ENCODE data around the gene MYB. TPM values are rescaled to one million over a fixed set of nuclear protein-coding genes. Genes with fewer than 3 reads are reported as not detected.

The MYB gene
- total RNA-seq, 1 experiment from 2014 or later: 3.7 TPM

DNA sequence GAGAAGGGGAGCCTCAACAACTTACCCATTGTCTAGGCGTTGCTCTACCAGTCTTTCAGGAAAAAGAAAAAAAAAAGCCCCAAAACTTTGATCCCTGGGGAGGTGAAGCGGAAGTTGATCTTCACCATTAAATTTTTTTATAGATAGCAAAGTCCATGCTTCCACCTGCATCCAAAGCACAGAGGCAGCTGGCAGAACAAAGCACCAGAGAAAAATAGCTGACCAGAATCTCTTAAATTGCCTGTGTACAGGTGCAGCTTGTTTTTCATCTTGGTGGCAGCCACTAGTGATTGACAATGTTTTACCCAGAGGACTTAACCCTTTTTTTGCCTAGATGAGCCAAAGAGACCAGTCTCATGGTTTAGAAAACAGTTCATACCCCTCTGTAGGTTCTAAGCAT, 86.0 kb downstream of the MYB start:
- Histone ChIP-seq H3K9ac (ENCODE audit: low read length) (no peak overlapping the region), H2AFZ (ENCODE audit: low read depth, low read length, poor library complexity, severe bottlenecking) (no peak overlapping the region), H3K27me3 (ENCODE audit: insufficient read depth, low read length) (no peaks in the 10 kb centered on the region), H3K4me2 (ENCODE audit: low read length) (no peak overlapping the region), H3K79me2 (ENCODE audit: insufficient read depth, low read length) (no peaks in the 10 kb centered on the region), H3K27ac (ENCODE audit: low read depth, low read length) (no peak overlapping the region), H4K20me1 (ENCODE audit: insufficient read depth) (no peaks in the 10 kb centered on the region), H3K4me3 (replicated peaks in 1 of 2; ENCODE audit: low read depth in 1 of 2, low read length in 2 of 2) (no peak overlapping the region), H3K9me2 (ENCODE audit: insufficient read depth) (no peaks in the 10 kb centered on the region), H3K36me3 (ENCODE audit: control insufficient read depth in 1 of 2, insufficient read depth in 2 of 2, low read length in 2 of 2) (no peaks in the 10 kb centered on the region), H3K9me3 (ENCODE audit: control insufficient read depth in 1 of 2, insufficient read depth in 1 of 2, low read depth in 1 of 2, low read length in 2 of 2) (no peaks in the 10 kb centered on the region), H3K4me1 (ENCODE audit: control insufficient read depth in 1 of 2, insufficient read depth in 2 of 2, low read length in 2 of 2) (no peaks in the 10 kb centered on the region)
- RAD21 ChIA-PET (ENCODE audit: low non-redundant PET in 1 of 2, low total read pairs in 2 of 2, uncharacterized antibody in 2 of 2, unreplicated experiment in 2 of 2): no interaction called here
- DNase-seq (ENCODE audit: low read depth, low spot score) (no peak), ATAC-seq (no peak)
- BruUV-seq (replicated peaks): no TSS peak
- TF ChIP-seq, protein P1, sequence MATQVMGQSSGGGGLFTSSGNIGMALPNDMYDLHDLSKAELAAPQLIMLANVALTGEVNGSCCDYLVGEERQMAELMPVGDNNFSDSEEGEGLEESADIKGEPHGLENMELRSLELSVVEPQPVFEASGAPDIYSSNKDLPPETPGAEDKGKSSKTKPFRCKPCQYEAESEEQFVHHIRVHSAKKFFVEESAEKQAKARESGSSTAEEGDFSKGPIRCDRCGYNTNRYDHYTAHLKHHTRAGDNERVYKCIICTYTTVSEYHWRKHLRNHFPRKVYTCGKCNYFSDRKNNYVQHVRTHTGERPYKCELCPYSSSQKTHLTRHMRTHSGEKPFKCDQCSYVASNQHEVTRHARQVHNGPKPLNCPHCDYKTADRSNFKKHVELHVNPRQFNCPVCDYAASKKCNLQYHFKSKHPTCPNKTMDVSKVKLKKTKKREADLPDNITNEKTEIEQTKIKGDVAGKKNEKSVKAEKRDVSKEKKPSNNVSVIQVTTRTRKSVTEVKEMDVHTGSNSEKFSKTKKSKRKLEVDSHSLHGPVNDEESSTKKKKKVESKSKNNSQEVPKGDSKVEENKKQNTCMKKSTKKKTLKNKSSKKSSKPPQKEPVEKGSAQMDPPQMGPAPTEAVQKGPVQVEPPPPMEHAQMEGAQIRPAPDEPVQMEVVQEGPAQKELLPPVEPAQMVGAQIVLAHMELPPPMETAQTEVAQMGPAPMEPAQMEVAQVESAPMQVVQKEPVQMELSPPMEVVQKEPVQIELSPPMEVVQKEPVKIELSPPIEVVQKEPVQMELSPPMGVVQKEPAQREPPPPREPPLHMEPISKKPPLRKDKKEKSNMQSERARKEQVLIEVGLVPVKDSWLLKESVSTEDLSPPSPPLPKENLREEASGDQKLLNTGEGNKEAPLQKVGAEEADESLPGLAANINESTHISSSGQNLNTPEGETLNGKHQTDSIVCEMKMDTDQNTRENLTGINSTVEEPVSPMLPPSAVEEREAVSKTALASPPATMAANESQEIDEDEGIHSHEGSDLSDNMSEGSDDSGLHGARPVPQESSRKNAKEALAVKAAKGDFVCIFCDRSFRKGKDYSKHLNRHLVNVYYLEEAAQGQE (IDR thresholded peaks at IDR 0.05; ENCODE audit: low read depth): no peak
- TF ChIP-seq, protein P2, sequence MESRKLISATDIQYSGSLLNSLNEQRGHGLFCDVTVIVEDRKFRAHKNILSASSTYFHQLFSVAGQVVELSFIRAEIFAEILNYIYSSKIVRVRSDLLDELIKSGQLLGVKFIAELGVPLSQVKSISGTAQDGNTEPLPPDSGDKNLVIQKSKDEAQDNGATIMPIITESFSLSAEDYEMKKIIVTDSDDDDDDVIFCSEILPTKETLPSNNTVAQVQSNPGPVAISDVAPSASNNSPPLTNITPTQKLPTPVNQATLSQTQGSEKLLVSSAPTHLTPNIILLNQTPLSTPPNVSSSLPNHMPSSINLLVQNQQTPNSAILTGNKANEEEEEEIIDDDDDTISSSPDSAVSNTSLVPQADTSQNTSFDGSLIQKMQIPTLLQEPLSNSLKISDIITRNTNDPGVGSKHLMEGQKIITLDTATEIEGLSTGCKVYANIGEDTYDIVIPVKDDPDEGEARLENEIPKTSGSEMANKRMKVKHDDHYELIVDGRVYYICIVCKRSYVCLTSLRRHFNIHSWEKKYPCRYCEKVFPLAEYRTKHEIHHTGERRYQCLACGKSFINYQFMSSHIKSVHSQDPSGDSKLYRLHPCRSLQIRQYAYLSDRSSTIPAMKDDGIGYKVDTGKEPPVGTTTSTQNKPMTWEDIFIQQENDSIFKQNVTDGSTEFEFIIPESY (IDR thresholded peaks at IDR 0.05; ENCODE audit: extremely low read depth, insufficient replicate concordance, low read length): no peak
- TF ChIP-seq YY1 (IDR thresholded peaks at IDR 0.05; ENCODE audit: extremely low read depth, insufficient replicate concordance, low read depth, low read length) (no peak), CBX3 (IDR thresholded peaks at IDR 0.05; ENCODE audit: low read depth) (no peak), ELF1 (IDR thresholded peaks at IDR 0.05; ENCODE audit: borderline replicate concordance, low read depth) (no peak), TCF7L2 (IDR thresholded peaks at IDR 0.05; ENCODE audit: borderline replicate concordance, extremely low read depth, insufficient read depth, insufficient read length) (no peak), FOSL1 (IDR thresholded peaks at IDR 0.05; ENCODE audit: low read depth) (no peak), EZH2phosphoT487 (IDR thresholded peaks at IDR 0.05; ENCODE audit: borderline replicate concordance) (no peak), POLR2A (IDR thresholded peaks at IDR 0.05; ENCODE audit: borderline replicate concordance, extremely low read depth, insufficient read depth, insufficient read length) (no peak)
- intact Hi-C loops (cut with micrococcal nuclease): no loop called here
- CTCF ChIA-PET: no interaction called here
- POLR2A ChIA-PET: no interaction called here
